Loucy (cell line): ENCODE results near the gene CCDC102B.

Experiments
- EZH2phosphoT487 ChIP-seq: fragments of 200-600 bp; IDR thresholded peaks from 2 replicates; pipeline ENCODE4 v1.6.1; 2018; ENCODE audit warnings: antibody characterized with exemption, mild to moderate bottlenecking, moderate library complexity, borderline replicate concordance
- TF ChIP-seq, protein P1 (sequence below): fragments of 200-600 bp; sonication (generic); conservative IDR thresholded peaks from 2 replicates; pipeline ENCODE4 v1.5.1; 2014; ENCODE audit warnings: mild to moderate bottlenecking, antibody characterized with exemption, low read length

DNA sequence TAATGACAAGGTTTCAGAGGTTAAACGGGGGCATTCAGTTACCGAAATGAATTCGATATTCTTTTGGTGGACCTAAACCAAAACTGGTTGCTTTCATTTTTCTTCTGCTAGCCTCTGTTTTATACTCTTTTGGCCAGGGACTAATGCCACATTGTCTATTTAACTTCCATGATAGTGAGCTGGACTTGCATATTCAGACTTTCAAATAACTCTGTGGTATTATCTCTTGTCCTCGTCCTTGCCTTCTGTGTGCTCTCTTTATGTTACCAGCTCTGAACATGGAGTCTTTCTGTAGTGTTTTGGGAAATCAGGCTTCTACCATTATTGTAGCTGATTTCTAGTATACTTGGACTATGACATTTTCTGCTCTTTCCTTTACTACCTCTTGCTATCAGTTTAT is 75.1 kb downstream of the CCDC102B start:
- TF ChIP-seq, protein P1, sequence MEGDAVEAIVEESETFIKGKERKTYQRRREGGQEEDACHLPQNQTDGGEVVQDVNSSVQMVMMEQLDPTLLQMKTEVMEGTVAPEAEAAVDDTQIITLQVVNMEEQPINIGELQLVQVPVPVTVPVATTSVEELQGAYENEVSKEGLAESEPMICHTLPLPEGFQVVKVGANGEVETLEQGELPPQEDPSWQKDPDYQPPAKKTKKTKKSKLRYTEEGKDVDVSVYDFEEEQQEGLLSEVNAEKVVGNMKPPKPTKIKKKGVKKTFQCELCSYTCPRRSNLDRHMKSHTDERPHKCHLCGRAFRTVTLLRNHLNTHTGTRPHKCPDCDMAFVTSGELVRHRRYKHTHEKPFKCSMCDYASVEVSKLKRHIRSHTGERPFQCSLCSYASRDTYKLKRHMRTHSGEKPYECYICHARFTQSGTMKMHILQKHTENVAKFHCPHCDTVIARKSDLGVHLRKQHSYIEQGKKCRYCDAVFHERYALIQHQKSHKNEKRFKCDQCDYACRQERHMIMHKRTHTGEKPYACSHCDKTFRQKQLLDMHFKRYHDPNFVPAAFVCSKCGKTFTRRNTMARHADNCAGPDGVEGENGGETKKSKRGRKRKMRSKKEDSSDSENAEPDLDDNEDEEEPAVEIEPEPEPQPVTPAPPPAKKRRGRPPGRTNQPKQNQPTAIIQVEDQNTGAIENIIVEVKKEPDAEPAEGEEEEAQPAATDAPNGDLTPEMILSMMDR, result no peak
- TF ChIP-seq EZH2phosphoT487, result no peak
